Mesendoderm (in vitro differentiated cells): Measurements from ENCODE around the gene BRINP3.

Experiments
- DNase-seq: peaks from one replicate; pipeline ENCODE4 v3.0.0; 2013
- H2AK5ac ChIP-seq: 2 replicates; pipeline ENCODE4 v1.6.1; 2013; ENCODE audit warnings: low read length, inconsistent platforms
- H2BK120ac ChIP-seq: 2 replicates; pipeline ENCODE4 v1.6.1; 2013; ENCODE audit warnings: low read depth, mild to moderate bottlenecking, low read length, moderate library complexity, mixed read lengths
- H2BK15ac ChIP-seq: replicated peaks from 2 replicates; pipeline ENCODE4 v1.6.1; 2013; ENCODE audit warnings: low read depth, mild to moderate bottlenecking, moderate library complexity
- H2BK5ac ChIP-seq: 2 replicates; pipeline ENCODE4 v1.6.1; 2013; ENCODE audit warnings: low read length, inconsistent platforms
- H3K18ac ChIP-seq: 2 replicates; pipeline ENCODE4 v1.6.1; 2013; ENCODE audit warnings: mild to moderate bottlenecking, low read length, mixed read lengths
- H3K23ac ChIP-seq: one replicate; pipeline ENCODE4 v1.6.1; 2013; ENCODE audit warnings: low read length
- H3K27ac ChIP-seq: 2 replicates; pipeline ENCODE4 v1.5.1; 2013; ENCODE audit warnings: low read depth, mild to moderate bottlenecking, inconsistent platforms, low read length, moderate library complexity
- H3K27me3 ChIP-seq: 2 replicates; pipeline ENCODE4 v1.6.1; 2013; ENCODE audit warnings: low read length, control low read depth, mild to moderate bottlenecking, inconsistent platforms; ENCODE audit not compliant: insufficient read depth, poor library complexity
- H3K36me3 ChIP-seq: 2 replicates; pipeline ENCODE4 v1.6.1; 2013; ENCODE audit warnings: low read length, inconsistent platforms; ENCODE audit not compliant: control insufficient read depth, insufficient read depth
- H3K4ac ChIP-seq: one replicate; pipeline ENCODE4 v1.6.1; 2013; ENCODE audit warnings: low read depth, mild to moderate bottlenecking, low read length, moderate library complexity
- H3K4me1 ChIP-seq: 2 replicates; pipeline ENCODE4 v1.6.1; 2013; ENCODE audit warnings: low read depth, low read length, inconsistent platforms; ENCODE audit not compliant: control insufficient read depth
- H3K4me2 ChIP-seq: 2 replicates; pipeline ENCODE4 v1.6.1; 2013; ENCODE audit warnings: low read length
- H3K4me3 ChIP-seq: 2 replicates; pipeline ENCODE4 v1.5.1; 2013; ENCODE audit warnings: mild to moderate bottlenecking, low read length
- H3K56ac ChIP-seq: one replicate; pipeline ENCODE4 v1.6.1; 2013; ENCODE audit warnings: low read length
- H3K79me1 ChIP-seq: 2 replicates; pipeline ENCODE4 v1.6.1; 2013; ENCODE audit warnings: low read length, inconsistent platforms
- H3K79me2 ChIP-seq: 2 replicates; pipeline ENCODE4 v1.6.1; 2013; ENCODE audit warnings: mild to moderate bottlenecking, low read length; ENCODE audit not compliant: control insufficient read depth, insufficient read depth
- H3K9ac ChIP-seq: 2 replicates; pipeline ENCODE4 v1.6.1; 2013; ENCODE audit warnings: low read length, inconsistent platforms
- H4K5ac ChIP-seq: one replicate; pipeline ENCODE4 v1.6.1; 2013; ENCODE audit warnings: low read length
- H4K8ac ChIP-seq: one replicate; pipeline ENCODE4 v1.6.1; 2013; ENCODE audit warnings: low read depth, mild to moderate bottlenecking, control low read depth, low read length, moderate library complexity
- WGBS: extraction: QIAGEN DNeasy Blood & Tissue Kit; methylation state at CpG from one replicate; pipeline ENCODE4 v1.1.7; 2013; ENCODE audit warnings: low lambda C conversion rate, missing lambda C conversion rate; ENCODE audit not compliant: insufficient coverage; ENCODE audit errors: extremely low coverage; 5-methylcytosine and 5-hydroxymethylcytosine counted together

Gene BRINP3

DNA sequence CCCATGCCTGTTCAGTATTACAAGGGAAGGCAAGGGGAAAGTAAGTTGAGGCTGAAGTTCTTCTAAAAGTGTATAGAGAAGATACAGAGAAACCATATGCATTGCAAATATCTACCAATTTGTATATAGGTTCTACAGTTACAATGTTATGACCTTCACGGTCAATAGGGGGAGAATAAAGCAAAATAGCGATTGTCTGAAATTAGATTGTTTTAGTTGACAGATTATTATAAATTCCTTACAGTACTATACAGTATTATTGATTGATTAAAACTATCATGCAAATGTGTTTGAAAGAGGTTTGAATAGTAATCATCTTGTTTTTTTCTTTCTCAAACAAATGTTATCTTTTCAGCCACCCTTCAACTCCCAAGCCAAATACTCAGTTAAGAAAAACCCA, 13.7 kb upstream of the BRINP3 start:
- no CpG with 5 or more reads among the region's 2 CpGs for WGBS
- Histone ChIP-seq H3K23ac (no peak overlapping the region), H3K79me1 (no peaks in the 10 kb centered on the region)

DNA sequence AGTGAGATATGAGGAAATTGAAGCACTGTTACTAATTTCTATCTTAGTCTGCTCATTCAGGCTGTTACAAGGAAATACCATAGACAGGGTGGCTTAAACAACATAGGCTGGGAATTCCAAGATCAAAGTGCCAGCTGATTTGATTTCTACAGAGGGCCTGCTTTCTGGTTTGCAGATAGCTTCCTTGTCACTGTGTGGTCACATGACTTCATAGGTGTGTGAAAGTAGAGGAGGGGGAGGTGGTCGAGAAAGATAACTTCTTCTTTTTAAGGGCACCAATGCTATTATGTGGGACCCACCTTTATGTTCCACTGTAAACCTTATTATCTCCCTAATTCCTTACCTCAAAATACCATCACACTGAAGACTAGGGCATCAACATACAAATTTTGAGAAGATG, 6.4 kb upstream of the BRINP3 start:
- Histone ChIP-seq H3K4me1 (peaks cover 2% of the 10 kb centered on the region), H3K9ac (no peak overlapping the region), H2BK15ac (no peak overlapping the region), H3K79me1 (no peaks in the 10 kb centered on the region), H3K18ac (no peak overlapping the region), H3K4ac (no peak overlapping the region), H2AK5ac (no peak overlapping the region), H3K4me3 (no peak overlapping the region), H3K36me3 (no peaks in the 10 kb centered on the region), H4K5ac (no peak overlapping the region), H4K8ac (no peak overlapping the region), H3K27ac (no peak overlapping the region), H3K27me3 (no peaks in the 10 kb centered on the region), H3K4me2 (no peak overlapping the region), H3K23ac (no peak overlapping the region), H2BK5ac (no peak overlapping the region), H2BK120ac (no peak overlapping the region), H3K56ac (no peak overlapping the region), H3K79me2 (no peaks in the 10 kb centered on the region)
- WGBS = no CpG with 5 or more reads among the region's 1 CpG
- DNase-seq = peak; percentile 39

More for the DNA sequence above, 13.7 kb upstream of the BRINP3 start:
- H3K9ac ChIP-seq = no peak overlapping the region
- H3K18ac ChIP-seq = no peak overlapping the region
- H2BK120ac ChIP-seq = no peak overlapping the region
- no peak overlapping the region for H2BK15ac ChIP-seq
- H3K56ac ChIP-seq = no peak overlapping the region
- no peak overlapping the region for H3K4me3 ChIP-seq
- no peaks in the 10 kb centered on the region for H3K27me3 ChIP-seq
- no peaks in the 10 kb centered on the region for H3K36me3 ChIP-seq
- H2BK5ac ChIP-seq = no peak overlapping the region
- no peaks in the 10 kb centered on the region for H3K79me2 ChIP-seq
- H4K8ac ChIP-seq = no peak overlapping the region
- no peak overlapping the region for H3K4me2 ChIP-seq
- no peak overlapping the region for H2AK5ac ChIP-seq
- no peaks in the 10 kb centered on the region for H3K4me1 ChIP-seq
- no peak overlapping the region for H3K4ac ChIP-seq
- DNase-seq = no peak
- H3K27ac ChIP-seq = no peak overlapping the region
- H4K5ac ChIP-seq = no peak overlapping the region

DNA sequence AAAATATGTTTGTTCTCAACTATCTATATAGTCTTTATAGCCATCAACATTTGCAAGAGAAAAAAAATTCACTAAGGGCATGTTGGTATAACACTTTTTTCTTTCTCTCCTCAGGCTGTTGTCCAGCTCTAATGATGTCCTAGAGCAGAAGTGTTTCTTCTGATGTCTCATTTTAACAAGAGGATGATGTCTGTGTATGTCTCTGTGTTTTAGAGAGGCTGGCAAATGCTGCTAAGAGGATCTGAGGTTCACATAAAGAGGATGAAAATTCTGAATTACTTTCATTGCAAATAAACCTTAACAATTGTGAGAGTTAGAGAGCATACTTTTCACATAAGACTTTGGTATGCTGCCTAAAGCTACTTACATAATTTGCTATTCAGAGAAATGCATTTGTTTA, 2.6 kb upstream of the BRINP3 start:
- no peaks in the 10 kb centered on the region for H3K36me3 ChIP-seq
- H4K5ac ChIP-seq = no peak overlapping the region
- H3K27me3 ChIP-seq = peaks cover 3% of the 10 kb centered on the region
- H3K4me2 ChIP-seq = no peak overlapping the region
- no peak overlapping the region for H2BK5ac ChIP-seq
- H3K9ac ChIP-seq = no peak overlapping the region
- no peak overlapping the region for H3K23ac ChIP-seq
- H3K4me1 ChIP-seq = peaks cover 5% of the 10 kb centered on the region
- no peak overlapping the region for H2AK5ac ChIP-seq
- H3K56ac ChIP-seq = no peak overlapping the region
- no peak overlapping the region for H3K27ac ChIP-seq
- no peak overlapping the region for H2BK120ac ChIP-seq
- no peaks in the 10 kb centered on the region for H3K79me2 ChIP-seq
- H3K4me3 ChIP-seq = no peak overlapping the region
- no peak for DNase-seq
- H3K18ac ChIP-seq = no peak overlapping the region
- H2BK15ac ChIP-seq = no peak overlapping the region
- H3K4ac ChIP-seq = no peak overlapping the region
- H3K79me1 ChIP-seq = no peaks in the 10 kb centered on the region
- no peak overlapping the region for H4K8ac ChIP-seq

DNA sequence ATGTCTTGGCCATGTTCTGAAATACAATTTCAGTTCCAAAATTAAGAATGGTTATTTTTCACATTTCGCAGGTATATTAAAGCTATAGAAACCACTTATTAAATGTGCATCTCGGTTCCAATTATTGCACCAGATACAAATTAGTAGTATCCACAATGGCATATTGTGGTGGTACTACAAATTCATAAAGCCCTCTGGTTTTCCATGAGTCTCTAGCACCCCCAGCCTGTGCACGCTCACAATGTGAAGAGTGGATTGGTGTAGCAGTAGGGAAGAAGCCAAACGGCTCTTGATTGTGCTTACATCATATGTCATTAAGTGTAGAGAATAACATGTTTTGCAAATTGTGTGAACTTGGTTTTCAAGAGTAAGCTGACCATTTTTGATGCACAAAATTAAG, 1.9 kb upstream of the BRINP3 start:
- Histone ChIP-seq H3K36me3 (no peaks in the 10 kb centered on the region), H3K4ac (no peak overlapping the region), H3K4me1 (peaks cover 5% of the 10 kb centered on the region), H3K27me3 (peaks cover 3% of the 10 kb centered on the region), H3K56ac (no peak overlapping the region), H2AK5ac (no peak overlapping the region), H3K4me2 (no peak overlapping the region), H3K27ac (no peak overlapping the region), H3K18ac (no peak overlapping the region), H2BK15ac (no peak overlapping the region), H3K79me1 (no peaks in the 10 kb centered on the region), H3K4me3 (no peak overlapping the region), H3K23ac (no peak overlapping the region), H2BK5ac (no peak overlapping the region), H4K5ac (no peak overlapping the region), H2BK120ac (peak overlapping the region; percentile 54), H3K9ac (no peak overlapping the region), H4K8ac (no peak overlapping the region), H3K79me2 (no peaks in the 10 kb centered on the region)
- WGBS = no CpG with 5 or more reads among the region's 4 CpGs
- DNase-seq = peak; percentile 19

- Histone ChIP-seq H3K36me3 (no peaks in the 10 kb centered on the region), H3K4me3 (peak overlapping the region; percentile 69), H3K56ac (peak overlapping the region; percentile 83), H3K4me1 (peaks cover 5% of the 10 kb centered on the region), H3K23ac (no peak overlapping the region), H3K9ac (peak overlapping the region; percentile 54), H2BK5ac (no peak overlapping the region), H4K5ac (no peak overlapping the region), H3K27ac (no peak overlapping the region), H3K79me1 (no peaks in the 10 kb centered on the region), H3K79me2 (no peaks in the 10 kb centered on the region), H4K8ac (no peak overlapping the region), H3K18ac (peak overlapping the region; percentile 28), H3K4ac (no peak overlapping the region), H2BK120ac (no peak overlapping the region), H2BK15ac (no peak overlapping the region), H3K4me2 (peak overlapping the region; percentile 82), H2AK5ac (no peak overlapping the region), H3K27me3 (peaks cover 3% of the 10 kb centered on the region)
- no CpG with 5 or more reads among the region's 4 CpGs for WGBS
- peak; percentile 54 for DNase-seq
Measured at GRCh38 chr1:190479050-190479397, 1.4 kb upstream of the BRINP3 start.

- no CpG with 5 or more reads among the region's 42 CpGs for WGBS
Measured at GRCh38 chr1:190478149-190479049, 735 bp upstream of the BRINP3 start.

More at GRCh38 chr1:190478149-190479049, 735 bp upstream of the BRINP3 start:
- H3K9ac ChIP-seq = peak overlapping the region; percentile 63
- H3K4me1 ChIP-seq = peaks cover 5% of the 10 kb centered on the region
- no peak overlapping the region for H3K27ac ChIP-seq
- no peak overlapping the region for H3K4ac ChIP-seq
- peaks cover 3% of the 10 kb centered on the region for H3K27me3 ChIP-seq
- H2BK15ac ChIP-seq = no peak overlapping the region
- no peaks in the 10 kb centered on the region for H3K79me1 ChIP-seq
- no peak overlapping the region for H2BK120ac ChIP-seq
- no peak overlapping the region for H2AK5ac ChIP-seq
- H3K79me2 ChIP-seq = no peaks in the 10 kb centered on the region
- DNase-seq = peak; percentile 77
- peak overlapping the region; percentile 28 for H3K18ac ChIP-seq
- H4K8ac ChIP-seq = no peak overlapping the region
- H3K4me2 ChIP-seq = peak overlapping the region; percentile 82
- H2BK5ac ChIP-seq = no peak overlapping the region
- peak overlapping the region; percentile 83 for H3K56ac ChIP-seq
- no peaks in the 10 kb centered on the region for H3K36me3 ChIP-seq
- no peak overlapping the region for H4K5ac ChIP-seq
- H3K4me3 ChIP-seq = peak overlapping the region; percentile 69
- H3K23ac ChIP-seq = no peak overlapping the region
